Measurements from ENCODE around the gene LAMTOR4.
A peak's percentile ranks its signal among the peaks of the same experiment; 100 is the strongest.
"Not testable (repeated sequence)": the region's sequence is repeated elsewhere in the genome, so short reads cannot be mapped to it uniquely, and the experiment has no call there.

The LAMTOR4 gene

GRCh38 chr7:100124301-100125230 is 24.2 kb upstream of the LAMTOR4 start:
- DNase-seq: no peak

- DNase-seq: no peak
Observed at GRCh38 chr7:100126239-100126930, 22.3 kb upstream of the LAMTOR4 start.

- peak; percentile 94 for DNase-seq
Observed at GRCh38 chr7:100126931-100127865, 21.5 kb upstream of the LAMTOR4 start, which contains the start of gene MBLAC1. MBLAC1 (plus strand) TSS chr7:100126967; CDS start chr7:100127396, 429 bp downstream.

- DNase-seq: peak; percentile 62
Observed at GRCh38 chr7:100127866-100128636, 20.7 kb upstream of the LAMTOR4 start.

- no peak for DNase-seq
Observed at GRCh38 chr7:100128637-100128963, 20.1 kb upstream of the LAMTOR4 start.

GRCh38 chr7:100130220-100130607 is 18.5 kb upstream of the LAMTOR4 start:
- not testable (repeated sequence) for DNase-seq

GRCh38 chr7:100130608-100131453 is 17.9 kb upstream of the LAMTOR4 start:
- DNase-seq: peak; percentile 45

GRCh38 chr7:100132126-100132525 is 16.6 kb upstream of the LAMTOR4 start:
- no peak for DNase-seq

- peak; percentile 72 for DNase-seq
Observed at GRCh38 chr7:100132697-100133151, 16.0 kb upstream of the LAMTOR4 start.

- no peak for DNase-seq
Observed at GRCh38 chr7:100137851-100138760, 10.6 kb upstream of the LAMTOR4 start.

- DNase-seq: no peak
Observed at GRCh38 chr7:100141555-100141949, 7.2 kb upstream of the LAMTOR4 start.

- DNase-seq: no peak
Observed at GRCh38 chr7:100142461-100142860, 6.3 kb upstream of the LAMTOR4 start.

GRCh38 chr7:100146350-100146749 is 2.4 kb upstream of the LAMTOR4 start:
- DNase-seq: not testable (repeated sequence)

- DNase-seq: no peak
Observed at GRCh38 chr7:100147278-100147677, 1.4 kb upstream of the LAMTOR4 start.

GRCh38 chr7:100148225-100148558 is 526 bp upstream of the LAMTOR4 start:
- no peak for DNase-seq

- no peak for DNase-seq
Observed at GRCh38 chr7:100152404-100152803, 3.7 kb downstream of the LAMTOR4 start.

GRCh38 chr7:100152937-100153666 is 4.4 kb downstream of the LAMTOR4 start:
- no peak for DNase-seq

GRCh38 chr7:100153708-100154535 is 5.2 kb downstream of the LAMTOR4 start:
- DNase-seq: no peak
